ACC112 (cell line): ENCODE data around the gene TBRG4.

Experiments
- H2AFZ ChIP-seq: fragments of 200-600 bp; sonication (generic); one replicate; pipeline ENCODE4 v1.6.0; 2017; ENCODE audit warnings: antibody characterized with exemption, low read length; ENCODE audit not compliant: unreplicated experiment
- H3K27ac ChIP-seq: fragments of 200-600 bp; sonication (generic); 2 replicates; pipeline ENCODE4 v1.5.1; 2014; ENCODE audit warnings: low read depth, mild to moderate bottlenecking, antibody characterized with exemption, low read length, moderate library complexity
- H3K27me3 ChIP-seq: fragments of 200-600 bp; sonication (generic); 2 replicates; pipeline ENCODE4 v1.6.1; 2014; ENCODE audit warnings: mild to moderate bottlenecking, antibody characterized with exemption, low read length, moderate library complexity, mixed read lengths; ENCODE audit not compliant: insufficient read depth
- H3K36me3 ChIP-seq: fragments of 200-600 bp; sonication (generic); 2 replicates; pipeline ENCODE4 v1.6.1; 2016; ENCODE audit warnings: mild to moderate bottlenecking, antibody characterized with exemption, low read length, moderate library complexity, mixed read lengths; ENCODE audit not compliant: insufficient read depth
- H3K4me1 ChIP-seq: fragments of 200-600 bp; sonication (generic); one replicate; pipeline ENCODE4 v1.6.1; 2016; ENCODE audit warnings: low read length, mixed read lengths; ENCODE audit not compliant: insufficient read depth, unreplicated experiment, control insufficient read depth
- H3K4me3 ChIP-seq: fragments of 200-600 bp; sonication (generic); 2 replicates; pipeline ENCODE4 v1.5.1; 2014; ENCODE audit warnings: mild to moderate bottlenecking, low read depth, low read length
- H3K79me2 ChIP-seq: fragments of 200-600 bp; sonication (generic); one replicate; pipeline ENCODE4 v1.6.0; 2016; ENCODE audit warnings: low read length; ENCODE audit not compliant: control insufficient read depth, unreplicated experiment, insufficient read depth

Gene TBRG4

GRCh38 chr7:45143616-45144015 lies 32.1 kb upstream of the TBRG4 start:
- Histone ChIP-seq H3K36me3 (no peaks in the 10 kb centered on the region), H3K4me1 (no peaks in the 10 kb centered on the region), H3K27me3 (peaks cover 11% of the 10 kb centered on the region), H3K27ac (no peak overlapping the region), H3K4me3 (no peak overlapping the region), H2AFZ (no peak overlapping the region), H3K79me2 (no peaks in the 10 kb centered on the region)

- Histone ChIP-seq H3K4me3 (no peak overlapping the region), H3K27me3 (peaks cover 8% of the 10 kb centered on the region; the same call in 1 of the 2 replicates), H2AFZ (no peak overlapping the region), H3K79me2 (no peaks in the 10 kb centered on the region), H3K27ac (no peak overlapping the region), H3K36me3 (no peaks in the 10 kb centered on the region), H3K4me1 (no peaks in the 10 kb centered on the region)
Observed at GRCh38 chr7:45140827-45141226, 29.3 kb upstream of the TBRG4 start.

DNA sequence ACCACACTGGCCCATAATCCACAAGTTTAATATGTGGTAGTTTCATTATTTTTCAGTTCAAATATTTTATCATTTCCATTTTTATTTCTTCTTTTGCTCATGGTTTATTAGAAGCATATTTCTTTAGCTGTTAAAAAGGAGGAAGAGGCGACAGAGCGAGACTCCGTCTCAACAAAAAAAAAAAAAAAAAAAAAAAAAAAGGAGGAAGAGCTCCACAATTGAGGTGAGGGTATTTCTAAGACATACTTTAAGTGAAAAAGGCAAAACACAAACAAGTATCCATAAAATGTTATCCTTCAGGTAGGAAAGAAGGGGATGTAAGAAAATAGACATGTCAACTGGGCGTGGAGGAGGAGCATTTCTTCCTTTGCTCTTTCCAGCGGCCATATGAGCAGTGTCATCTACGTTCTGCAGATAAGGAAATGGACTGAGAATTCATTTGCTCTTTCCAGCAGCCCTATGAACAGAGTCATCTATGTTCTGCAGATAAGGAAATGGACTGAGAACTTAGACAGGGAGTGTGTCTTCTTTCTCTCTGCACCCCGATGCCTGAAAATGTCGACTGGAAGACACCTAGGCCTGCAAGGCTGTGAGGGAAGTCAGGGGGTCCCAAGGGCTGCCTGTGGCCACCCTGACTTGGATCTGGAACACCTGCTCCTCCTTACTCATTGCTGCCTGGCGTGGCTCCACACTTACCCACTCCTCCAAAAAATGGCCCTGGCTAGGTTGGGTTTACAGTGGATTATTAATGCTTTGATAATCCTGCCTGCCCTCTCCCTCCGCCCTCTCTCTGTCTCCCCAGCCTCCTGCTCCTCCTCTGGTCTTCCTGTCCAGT lies 27.2 kb upstream of the TBRG4 start:
- H3K27me3 ChIP-seq, result no peaks in the 10 kb centered on the region
- no peaks in the 10 kb centered on the region for H3K4me1 ChIP-seq
- H3K79me2 ChIP-seq, result no peaks in the 10 kb centered on the region
- H3K27ac ChIP-seq, result no peak overlapping the region
- H3K4me3 ChIP-seq, result no peak overlapping the region
- no peak overlapping the region for H2AFZ ChIP-seq
- H3K36me3 ChIP-seq, result no peaks in the 10 kb centered on the region

DNA sequence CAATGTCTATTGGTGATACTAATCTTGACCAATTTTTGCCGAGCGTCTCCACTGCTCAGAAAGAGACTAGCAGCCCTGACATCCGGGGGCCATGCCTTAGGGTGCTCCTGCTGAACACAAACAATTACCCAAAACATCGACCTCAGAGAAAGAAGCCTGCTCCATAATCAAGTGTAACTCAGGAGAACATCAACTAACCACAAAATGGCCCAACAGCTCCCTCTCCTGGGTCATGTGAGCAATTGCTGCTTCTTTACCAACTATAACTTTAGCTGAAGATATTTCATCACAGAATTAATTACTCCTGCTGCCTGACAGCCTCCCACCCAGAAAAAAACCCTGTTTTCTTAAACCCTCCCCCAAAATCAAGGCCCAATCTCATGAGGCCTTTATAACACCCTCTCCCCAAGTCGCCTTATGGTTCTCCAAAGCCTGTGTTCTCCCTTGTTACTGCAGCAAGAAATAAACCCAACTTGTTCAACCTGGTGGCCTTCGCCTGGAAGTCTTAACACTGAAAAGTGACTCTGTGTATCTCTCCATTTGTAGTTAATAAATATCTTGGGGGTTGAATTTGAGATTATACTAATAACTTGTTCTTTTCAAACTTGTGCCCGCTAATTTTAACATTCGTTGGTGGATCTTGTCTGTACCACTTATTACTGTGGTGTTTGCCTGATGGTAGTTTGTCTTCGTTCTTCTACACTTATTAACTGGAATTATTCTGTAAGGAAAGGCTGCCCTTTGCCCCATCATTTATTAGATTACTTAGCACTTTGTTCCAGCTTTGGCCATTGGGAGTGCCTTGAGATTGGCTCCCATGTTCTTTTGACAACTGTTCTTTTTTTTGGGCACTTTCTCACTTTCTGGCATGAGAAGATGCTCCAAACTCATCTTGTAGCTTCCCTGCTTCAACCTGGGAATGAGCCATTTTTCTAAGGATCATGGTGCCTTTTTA lies 24.9 kb upstream of the TBRG4 start:
- Histone ChIP-seq H3K4me1 (no peaks in the 10 kb centered on the region), H3K79me2 (no peaks in the 10 kb centered on the region), H3K27ac (no peak overlapping the region), H3K4me3 (no peak overlapping the region), H2AFZ (no peak overlapping the region), H3K36me3 (no peaks in the 10 kb centered on the region), H3K27me3 (no peaks in the 10 kb centered on the region)

DNA sequence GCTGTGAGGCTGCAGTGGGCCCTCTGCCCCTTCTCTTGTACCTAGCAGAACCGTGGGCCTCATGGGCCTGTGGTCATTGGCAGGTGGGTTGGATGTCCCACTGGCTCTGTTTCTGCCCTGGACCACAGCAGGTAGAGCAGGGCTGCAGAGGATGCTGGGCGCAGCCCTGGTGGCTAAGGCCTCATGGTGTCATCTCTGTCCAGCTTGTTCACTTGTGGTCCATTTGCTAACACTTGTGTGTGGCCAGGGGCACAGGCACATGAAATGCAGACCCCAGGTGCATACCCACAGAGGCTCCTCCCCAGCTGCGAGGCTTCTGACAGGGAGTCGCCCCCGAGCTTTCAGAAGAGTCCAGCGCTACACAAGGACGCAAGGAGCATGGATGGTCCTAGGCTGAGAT lies 22.4 kb upstream of the TBRG4 start:
- H3K4me1 ChIP-seq, result no peaks in the 10 kb centered on the region
- no peak overlapping the region for H2AFZ ChIP-seq
- H3K79me2 ChIP-seq, result no peaks in the 10 kb centered on the region
- H3K27ac ChIP-seq, result no peak overlapping the region
- no peaks in the 10 kb centered on the region for H3K36me3 ChIP-seq
- no peak overlapping the region for H3K4me3 ChIP-seq
- no peaks in the 10 kb centered on the region for H3K27me3 ChIP-seq

- Histone ChIP-seq H3K79me2 (no peaks in the 10 kb centered on the region), H3K4me1 (no peaks in the 10 kb centered on the region), H3K36me3 (no peaks in the 10 kb centered on the region), H3K27ac (no peak overlapping the region), H2AFZ (no peak overlapping the region), H3K27me3 (no peaks in the 10 kb centered on the region), H3K4me3 (no peak overlapping the region)
Observed at GRCh38 chr7:45133352-45133751, 21.9 kb upstream of the TBRG4 start.

GRCh38 chr7:45132708-45133320 lies 21.3 kb upstream of the TBRG4 start:
- H2AFZ ChIP-seq, result no peak overlapping the region
- no peaks in the 10 kb centered on the region for H3K4me1 ChIP-seq
- no peak overlapping the region for H3K4me3 ChIP-seq
- no peaks in the 10 kb centered on the region for H3K79me2 ChIP-seq
- no peaks in the 10 kb centered on the region for H3K36me3 ChIP-seq
- H3K27ac ChIP-seq, result no peak overlapping the region
- H3K27me3 ChIP-seq, result no peaks in the 10 kb centered on the region

GRCh38 chr7:45131891-45132290 lies 20.4 kb upstream of the TBRG4 start:
- Histone ChIP-seq H3K79me2 (no peaks in the 10 kb centered on the region), H3K27me3 (no peaks in the 10 kb centered on the region), H2AFZ (no peak overlapping the region), H3K27ac (no peak overlapping the region), H3K4me3 (no peak overlapping the region), H3K4me1 (no peaks in the 10 kb centered on the region), H3K36me3 (no peaks in the 10 kb centered on the region)

GRCh38 chr7:45130910-45131309 lies 19.4 kb upstream of the TBRG4 start:
- Histone ChIP-seq H3K27me3 (no peaks in the 10 kb centered on the region), H3K27ac (no peak overlapping the region), H3K4me3 (no peak overlapping the region), H2AFZ (no peak overlapping the region), H3K79me2 (no peaks in the 10 kb centered on the region), H3K4me1 (no peaks in the 10 kb centered on the region), H3K36me3 (no peaks in the 10 kb centered on the region)

- H3K4me3 ChIP-seq, result no peak overlapping the region
- H3K79me2 ChIP-seq, result no peaks in the 10 kb centered on the region
- no peaks in the 10 kb centered on the region for H3K27me3 ChIP-seq
- no peak overlapping the region for H3K27ac ChIP-seq
- no peaks in the 10 kb centered on the region for H3K4me1 ChIP-seq
- H2AFZ ChIP-seq, result no peak overlapping the region
- H3K36me3 ChIP-seq, result no peaks in the 10 kb centered on the region
Observed at GRCh38 chr7:45129906-45130305, 18.4 kb upstream of the TBRG4 start.
